AG10803 (cell line): ENCODE data around the gene ATP6V0E1.
A peak's percentile ranks its signal among the peaks of the same experiment; 100 is the strongest.
"Not testable (repeated sequence)": the region's sequence is repeated elsewhere in the genome, so short reads cannot be mapped to it uniquely, and the experiment has no call there.

Source experiments
- DNase-seq: peaks from one replicate; pipeline ENCODE4 v3.0.0; 2010; ENCODE audit warnings: low read depth
- H3K4me3 ChIP-seq: 2 replicates; pipeline ENCODE4 v1.5.1; 2011; ENCODE audit warnings: mild to moderate bottlenecking, low read length, control low read depth
- TF ChIP-seq, protein P1 (sequence below): conservative IDR thresholded peaks from 2 replicates; pipeline ENCODE4 v1.5.1; 2011; ENCODE audit warnings: mild to moderate bottlenecking, low read length, control low read depth, inconsistent platforms

Gene ATP6V0E1

GRCh38 chr5:173020154-173020581, 36.6 kb downstream of the ATP6V0E1 start:
- peak; percentile 38 for DNase-seq
- no peak overlapping the region for H3K4me3 ChIP-seq
- TF ChIP-seq, protein P1, sequence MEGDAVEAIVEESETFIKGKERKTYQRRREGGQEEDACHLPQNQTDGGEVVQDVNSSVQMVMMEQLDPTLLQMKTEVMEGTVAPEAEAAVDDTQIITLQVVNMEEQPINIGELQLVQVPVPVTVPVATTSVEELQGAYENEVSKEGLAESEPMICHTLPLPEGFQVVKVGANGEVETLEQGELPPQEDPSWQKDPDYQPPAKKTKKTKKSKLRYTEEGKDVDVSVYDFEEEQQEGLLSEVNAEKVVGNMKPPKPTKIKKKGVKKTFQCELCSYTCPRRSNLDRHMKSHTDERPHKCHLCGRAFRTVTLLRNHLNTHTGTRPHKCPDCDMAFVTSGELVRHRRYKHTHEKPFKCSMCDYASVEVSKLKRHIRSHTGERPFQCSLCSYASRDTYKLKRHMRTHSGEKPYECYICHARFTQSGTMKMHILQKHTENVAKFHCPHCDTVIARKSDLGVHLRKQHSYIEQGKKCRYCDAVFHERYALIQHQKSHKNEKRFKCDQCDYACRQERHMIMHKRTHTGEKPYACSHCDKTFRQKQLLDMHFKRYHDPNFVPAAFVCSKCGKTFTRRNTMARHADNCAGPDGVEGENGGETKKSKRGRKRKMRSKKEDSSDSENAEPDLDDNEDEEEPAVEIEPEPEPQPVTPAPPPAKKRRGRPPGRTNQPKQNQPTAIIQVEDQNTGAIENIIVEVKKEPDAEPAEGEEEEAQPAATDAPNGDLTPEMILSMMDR, result no peak

DNA sequence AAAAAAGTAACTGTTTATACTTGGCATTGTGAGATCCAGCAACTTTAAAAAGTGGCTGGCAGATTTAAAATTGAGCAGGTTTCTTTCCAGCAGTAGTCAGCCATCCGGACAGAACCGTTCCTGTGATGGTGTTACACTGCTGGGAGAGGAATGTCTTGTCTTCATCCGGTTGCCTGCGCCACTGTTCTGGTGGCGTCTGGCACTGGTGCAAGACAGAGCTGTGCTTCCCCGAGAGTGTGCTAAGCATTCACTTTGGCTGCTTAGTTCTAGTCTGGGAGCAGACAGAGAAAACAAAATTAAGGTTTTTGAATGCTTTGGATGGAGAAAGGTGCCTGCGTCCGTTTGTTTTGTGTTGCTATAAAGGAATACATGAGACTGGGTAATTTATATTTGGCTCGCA, 37.1 kb downstream of the ATP6V0E1 start:
- DNase-seq, result no peak
- TF ChIP-seq, protein P1, result no peak
- no peak overlapping the region for H3K4me3 ChIP-seq

DNA sequence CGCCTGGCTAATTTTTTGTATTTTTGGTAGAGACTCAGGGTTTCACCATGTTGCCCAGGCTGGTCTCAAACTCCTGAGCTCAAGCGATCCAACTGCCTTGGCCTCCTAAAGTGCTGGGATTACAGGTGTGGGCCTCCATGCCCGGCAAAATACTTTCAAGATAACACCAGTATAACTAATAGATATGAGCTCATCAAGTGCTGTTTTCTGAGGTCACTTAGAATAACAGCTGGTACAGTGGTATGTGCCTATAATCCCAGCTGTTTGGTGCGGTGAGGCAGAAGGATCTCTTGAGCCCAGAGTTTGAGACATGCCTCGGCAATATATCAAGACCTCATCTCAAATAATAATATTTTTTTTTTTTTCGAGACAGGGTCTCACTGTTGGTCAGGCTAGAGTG, 42.1 kb downstream of the ATP6V0E1 start:
- TF ChIP-seq, protein P1, result no peak
- no peak overlapping the region for H3K4me3 ChIP-seq
- DNase-seq, result no peak

- TF ChIP-seq, protein P1, result no peak
- no peak overlapping the region for H3K4me3 ChIP-seq
- DNase-seq, result no peak
Measured at GRCh38 chr5:173027905-173028304, 44.3 kb downstream of the ATP6V0E1 start.

DNA sequence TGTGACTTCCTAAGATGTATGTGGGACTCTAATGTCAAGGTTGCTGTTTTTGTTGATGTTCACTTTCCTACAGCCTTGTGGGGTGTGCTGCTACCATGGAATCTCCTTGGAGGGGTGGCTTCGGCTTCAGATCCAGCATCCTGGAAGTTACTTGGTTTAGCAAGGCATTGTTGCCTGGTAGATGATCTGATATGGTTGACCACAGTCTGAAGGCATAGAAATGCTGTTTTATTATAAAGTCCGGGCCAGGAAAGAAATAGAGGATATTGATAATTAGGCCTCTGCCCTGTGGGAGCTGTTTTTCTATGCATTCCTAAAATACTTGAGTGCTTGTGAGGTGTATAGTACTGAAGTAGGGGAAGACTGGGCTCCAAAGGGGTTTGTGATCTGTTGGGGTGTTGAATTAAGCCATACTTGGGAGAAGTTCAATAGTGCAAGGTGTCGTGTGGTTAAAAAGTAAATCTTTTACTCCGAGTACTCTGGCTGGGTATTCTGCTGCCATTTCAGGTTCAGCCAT, 45.3 kb downstream of the ATP6V0E1 start:
- no peak overlapping the region for H3K4me3 ChIP-seq
- DNase-seq, result no peak
- TF ChIP-seq, protein P1, result no peak

DNA sequence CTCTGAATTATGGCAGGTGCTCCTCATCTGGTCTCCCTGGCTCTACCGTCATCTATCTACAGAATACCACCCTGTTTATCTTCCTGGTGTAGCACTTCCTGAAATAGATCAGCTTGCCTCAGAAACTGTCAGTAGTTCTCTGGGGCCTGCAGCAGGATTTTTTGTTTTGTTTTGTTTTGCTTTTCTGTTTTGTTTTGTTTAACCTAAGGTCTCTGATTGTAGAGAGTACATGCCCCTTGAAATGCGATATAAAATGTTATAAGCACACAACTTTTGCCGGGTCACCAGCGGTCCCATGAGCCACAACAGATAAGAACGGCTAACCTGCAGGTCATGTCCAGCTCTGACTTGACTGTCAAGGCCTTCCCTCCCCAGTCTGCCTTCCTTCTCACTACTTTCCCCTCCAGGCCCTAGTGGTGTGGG, 45.9 kb downstream of the ATP6V0E1 start:
- no peak for DNase-seq
- TF ChIP-seq, protein P1, result no peak
- no peak overlapping the region for H3K4me3 ChIP-seq

DNA sequence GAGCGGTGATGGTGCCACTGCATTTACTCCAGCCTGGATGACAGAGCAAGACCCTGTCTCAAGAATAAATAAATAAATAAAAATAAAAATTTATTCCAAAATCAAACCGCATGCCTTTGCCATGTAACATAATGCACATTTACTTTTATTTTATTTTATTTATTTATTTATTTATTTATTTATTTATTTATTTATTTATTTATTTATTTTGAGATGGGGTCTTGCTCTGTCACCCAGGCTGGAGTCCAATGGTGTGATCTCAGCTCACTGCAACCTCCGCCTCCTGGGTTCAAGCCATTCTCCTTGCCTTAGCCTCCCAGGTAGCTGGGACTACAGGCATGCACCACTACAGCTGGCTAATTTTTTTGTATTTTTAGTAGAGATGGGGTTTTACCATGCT, 48.5 kb downstream of the ATP6V0E1 start:
- not testable (repeated sequence) for H3K4me3 ChIP-seq, DNase-seq

GRCh38 chr5:173032730-173033129, 49.2 kb downstream of the ATP6V0E1 start:
- TF ChIP-seq, protein P1, result no peak
- no peak overlapping the region for H3K4me3 ChIP-seq
- no peak for DNase-seq
